Measurements from ENCODE around the gene MR1. TPM values are rescaled to one million over a fixed set of nuclear protein-coding genes. Genes with fewer than 3 reads are reported as not detected.

The MR1 gene
- total RNA-seq, 2 experiments from 2014 or later = 16.2 to 18.1 TPM

- Mint-ChIP-seq H3K4me3 (no peak overlapping the region), H3K27ac (no peak overlapping the region), H3K4me1 (ENCODE audit: low read depth) (peaks cover 8% of the 10 kb centered on the region), H3K36me3 (ENCODE audit: low read depth) (peaks cover 58% of the 10 kb centered on the region), H3K27me3 (no peaks in the 10 kb centered on the region), H3K9me3 (no peaks in the 10 kb centered on the region)
- no peak for TF ChIP-seq CTCF (IDR thresholded peaks at IDR 0.05)
- POLR2A ChIA-PET = no interaction called here
- peaks cover 4% of the 10 kb centered on the region for H3K4me1 ChIP-seq (ENCODE audit: insufficient read depth, low read length)
- intact Hi-C loops (cut with DNase I, micrococcal nuclease) = no loop called here
- no peak overlapping the region for H3K27ac ChIP-seq (ENCODE audit: low read depth in 1 of 2, low read length in 2 of 2)
- no peak overlapping the region for H3K4me3 ChIP-seq (ENCODE audit: low read length)
- no peaks in the 10 kb centered on the region for H3K27me3 ChIP-seq (ENCODE audit: control insufficient read depth in 1 of 2, insufficient read depth in 2 of 2, low read length in 2 of 2)
- H3K9me3 ChIP-seq (ENCODE audit: control insufficient read depth in 1 of 2, insufficient read depth in 1 of 2, low read length in 2 of 2) = no peaks in the 10 kb centered on the region
- DNase-seq (no peak), ATAC-seq (ENCODE audit: poor library complexity) (no peak)
- CTCF ChIA-PET = no interaction called here
- peaks cover 47% of the 10 kb centered on the region for H3K36me3 ChIP-seq (ENCODE audit: insufficient read depth, low read length)
Measured at GRCh38 chr1:181049378-181049777, 15.6 kb downstream of the MR1 start.

GRCh38 chr1:181050922-181051321 is 17.1 kb downstream of the MR1 start:
- no peak overlapping the region for H3K4me3 Mint-ChIP-seq
- intact Hi-C loops (cut with DNase I, micrococcal nuclease) = no loop called here
- no peaks in the 10 kb centered on the region for H3K9me3 Mint-ChIP-seq
- Histone ChIP-seq H3K4me3 (ENCODE audit: low read length) (no peak overlapping the region), H3K27ac (ENCODE audit: low read depth in 1 of 2, low read length in 2 of 2) (no peak overlapping the region), H3K9me3 (ENCODE audit: control insufficient read depth in 1 of 2, insufficient read depth in 1 of 2, low read length in 2 of 2) (no peaks in the 10 kb centered on the region), H3K36me3 (ENCODE audit: insufficient read depth, low read length) (peaks cover 47% of the 10 kb centered on the region), H3K27me3 (ENCODE audit: control insufficient read depth in 1 of 2, insufficient read depth in 2 of 2, low read length in 2 of 2) (no peaks in the 10 kb centered on the region), H3K4me1 (ENCODE audit: insufficient read depth, low read length) (no peaks in the 10 kb centered on the region)
- DNase-seq = no peak
- no peaks in the 10 kb centered on the region for H3K27me3 Mint-ChIP-seq
- ATAC-seq (ENCODE audit: poor library complexity) = no peak
- CTCF ChIA-PET = no interaction called here
- TF ChIP-seq CTCF (IDR thresholded peaks at IDR 0.05) = no peak
- peaks cover 64% of the 10 kb centered on the region for H3K36me3 Mint-ChIP-seq (ENCODE audit: low read depth)
- H3K27ac Mint-ChIP-seq = no peak overlapping the region
- POLR2A ChIA-PET = no interaction called here
- no peaks in the 10 kb centered on the region for H3K4me1 Mint-ChIP-seq (ENCODE audit: low read depth)

GRCh38 chr1:181056560-181056959 is 22.8 kb downstream of the MR1 start:
- peaks cover 31% of the 10 kb centered on the region for H3K36me3 ChIP-seq (ENCODE audit: insufficient read depth, low read length)
- no peaks in the 10 kb centered on the region for H3K27me3 ChIP-seq (ENCODE audit: control insufficient read depth in 1 of 2, insufficient read depth in 2 of 2, low read length in 2 of 2)
- TF ChIP-seq CTCF (IDR thresholded peaks at IDR 0.05) = no peak
- H3K4me1 ChIP-seq (ENCODE audit: insufficient read depth, low read length) = no peaks in the 10 kb centered on the region
- H3K9me3 ChIP-seq (ENCODE audit: control insufficient read depth in 1 of 2, insufficient read depth in 1 of 2, low read length in 2 of 2) = peaks cover 8 to 13% of the 10 kb centered on the region in 2 experiments
- H3K4me1 Mint-ChIP-seq (ENCODE audit: low read depth) = peaks cover 4% of the 10 kb centered on the region
- POLR2A ChIA-PET = no interaction called here
- CTCF ChIA-PET = interaction anchor here (2.3 kb wide), 1 partner anchor 19 kb away, joined by 11 read pairs; no protein-coding TSS in a partner anchor
- no peak overlapping the region for H3K27ac ChIP-seq (ENCODE audit: low read depth in 1 of 2, low read length in 2 of 2)
- no peaks in the 10 kb centered on the region for H3K27me3 Mint-ChIP-seq
- intact Hi-C loops (cut with DNase I, micrococcal nuclease) = no loop called here
- ATAC-seq (ENCODE audit: poor library complexity) (no peak), DNase-seq (no peak)
- H3K4me3 ChIP-seq (ENCODE audit: low read length) = no peak overlapping the region
- H3K36me3 Mint-ChIP-seq (ENCODE audit: low read depth) = peaks cover 76% of the 10 kb centered on the region
- no peaks in the 10 kb centered on the region for H3K9me3 Mint-ChIP-seq
- no peak overlapping the region for H3K4me3 Mint-ChIP-seq
- no peak overlapping the region for H3K27ac Mint-ChIP-seq
